ENCODE results near the gene PGM1. TPM values are rescaled to one million over a fixed set of nuclear protein-coding genes. Genes with fewer than 3 reads are reported as not detected.

The PGM1 gene
- total and polyA plus RNA-seq, 9 of the 15 experiments (the other 6 are each of a cell fraction or from before 2014, with no cell fraction given) = 0.03 to 0.31 (median 0.09) TPM; not detected in 5

GRCh38 chr1:63611231-63611630 is 18.0 kb downstream of the PGM1 start (continued):
- TF ChIP-seq MGA (IDR thresholded peaks at IDR 0.05) (no peak), CBX3 (IDR thresholded peaks at IDR 0.05; ENCODE audit: borderline replicate concordance in 1 of 2, low read length in 2 of 2) (no peak), RBM22 (IDR thresholded peaks at IDR 0.05; ENCODE audit: low read depth, low read length, poor library complexity, severe bottlenecking) (no peak), PTBP1 (IDR thresholded peaks at IDR 0.05; ENCODE audit: low read depth, low read length) (no peak), KAT2B (IDR thresholded peaks at IDR 0.05; ENCODE audit: low read depth, low read length) (no peak), ZNF57 (CRISPR knock-in tag; IDR thresholded peaks at IDR 0.05) (no peak), GABPA (tag; conservative IDR thresholded peaks at IDR 0.05; ENCODE audit: low read depth) (no peak), TEAD4 (IDR thresholded peaks at IDR 0.05; ENCODE audit: low read length) (no peak), TEAD4 (CRISPR knock-in tag; IDR thresholded peaks at IDR 0.05; ENCODE audit: borderline replicate concordance) (no peak), ZNF699 (CRISPR knock-in tag; IDR thresholded peaks at IDR 0.05; ENCODE audit: insufficient replicate concordance) (no peak), ZNF217 (CRISPR knock-in tag; IDR thresholded peaks at IDR 0.05) (no peak), CXXC5 (CRISPR knock-in tag; IDR thresholded peaks at IDR 0.05) (no peak), SPI1 (IDR thresholded peaks at IDR 0.05; ENCODE audit: borderline replicate concordance, low read depth, low read length) (no peak)

Measured in K562 (cell line).